HG03025 (cell line): ENCODE data around the gene CARMIL1.
"Not testable (repeated sequence)": the region's sequence is repeated elsewhere in the genome, so short reads cannot be mapped to it uniquely, and the experiment has no call there.

Experiments
- ATAC-seq: cut with Tn5 transposase; IDR thresholded peaks from one replicate; pipeline ENCODE4 v1.9.1; 2021; ENCODE audit warnings: mild to moderate bottlenecking, moderate library complexity; ENCODE audit not compliant: unreplicated experiment, low FRiP score

CARMIL1 gene

GRCh38 chr6:25542984-25543910, 264.1 kb downstream of the CARMIL1 start:
- ATAC-seq = no peak

- ATAC-seq = no peak
These were observed 265.7 kb downstream of the CARMIL1 start for GRCh38 chr6:25544833-25545232.

GRCh38 chr6:25547797-25548196, 268.6 kb downstream of the CARMIL1 start:
- ATAC-seq = no peak

- no peak for ATAC-seq
These were observed 269.3 kb downstream of the CARMIL1 start for GRCh38 chr6:25548451-25548850.

- ATAC-seq = no peak
These were observed 271.5 kb downstream of the CARMIL1 start for GRCh38 chr6:25550631-25551030.

GRCh38 chr6:25553502-25553901, 274.3 kb downstream of the CARMIL1 start:
- ATAC-seq = no peak

GRCh38 chr6:25555188-25555587, 276.0 kb downstream of the CARMIL1 start:
- ATAC-seq = no peak

GRCh38 chr6:25556516-25556915, 277.3 kb downstream of the CARMIL1 start:
- ATAC-seq = no peak

GRCh38 chr6:25558155-25558817, 279.1 kb downstream of the CARMIL1 start:
- ATAC-seq = no peak

GRCh38 chr6:25560865-25561264, 281.7 kb downstream of the CARMIL1 start:
- ATAC-seq = no peak

GRCh38 chr6:25564943-25565342, 285.8 kb downstream of the CARMIL1 start:
- ATAC-seq = no peak

GRCh38 chr6:25570578-25570977, 291.4 kb downstream of the CARMIL1 start:
- no peak for ATAC-seq

- ATAC-seq = no peak
These were observed 297.7 kb downstream of the CARMIL1 start for GRCh38 chr6:25576919-25577318.

- no peak for ATAC-seq
These were observed 299.4 kb downstream of the CARMIL1 start for GRCh38 chr6:25578538-25578937.

GRCh38 chr6:25579391-25579883, 300.3 kb downstream of the CARMIL1 start:
- ATAC-seq = no peak

GRCh38 chr6:25579902-25580495, 300.8 kb downstream of the CARMIL1 start:
- no peak for ATAC-seq

- no peak for ATAC-seq
These were observed 302.9 kb downstream of the CARMIL1 start for GRCh38 chr6:25582101-25582500.

GRCh38 chr6:25583099-25583498, 303.9 kb downstream of the CARMIL1 start:
- ATAC-seq = no peak

GRCh38 chr6:25583906-25584305, 304.7 kb downstream of the CARMIL1 start:
- no peak for ATAC-seq

GRCh38 chr6:25585225-25585624, 306.1 kb downstream of the CARMIL1 start:
- no peak for ATAC-seq

- not testable (repeated sequence) for ATAC-seq
These were observed 306.9 kb downstream of the CARMIL1 start for GRCh38 chr6:25586119-25586518.
